GM21786 (cell line): ENCODE measurements around the gene GHRL.

ENCODE experiments used
- ATAC-seq: cut with Tn5 transposase; IDR thresholded peaks from one replicate; pipeline ENCODE4 v1.9.1; 2021; ENCODE audit not compliant: unreplicated experiment

GHRL gene

DNA sequence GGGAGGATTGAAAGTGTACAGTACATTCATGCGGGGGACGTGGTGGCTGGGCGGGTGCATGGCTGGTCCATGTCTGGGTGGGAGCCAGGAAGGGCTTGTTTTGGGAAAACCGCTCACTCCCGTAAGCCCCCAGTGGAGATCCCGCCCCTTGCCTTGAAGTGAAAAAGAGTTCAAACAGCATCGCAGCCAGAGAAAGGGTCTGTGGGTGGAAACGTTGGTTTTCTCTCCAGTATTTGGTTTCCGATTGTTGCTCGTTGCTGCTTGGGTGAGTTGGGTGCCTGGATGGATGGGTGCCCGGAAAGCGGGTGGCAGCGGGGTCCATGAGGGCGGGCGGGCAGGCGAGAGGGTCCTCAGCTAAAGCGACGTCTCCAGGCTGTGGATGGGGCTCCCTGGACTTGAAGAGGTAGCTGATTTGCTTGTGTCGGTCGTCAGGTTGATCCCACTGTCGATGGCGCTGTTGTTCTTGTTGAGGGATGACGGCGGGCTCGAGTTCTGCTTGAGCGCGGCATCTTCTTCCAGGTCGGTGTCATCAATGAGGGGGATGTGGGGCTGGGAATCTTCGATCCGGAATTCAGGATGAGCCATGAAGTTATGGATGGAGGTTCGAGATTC, 35.8 kb upstream of the GHRL start:
- ATAC-seq: no peak

DNA sequence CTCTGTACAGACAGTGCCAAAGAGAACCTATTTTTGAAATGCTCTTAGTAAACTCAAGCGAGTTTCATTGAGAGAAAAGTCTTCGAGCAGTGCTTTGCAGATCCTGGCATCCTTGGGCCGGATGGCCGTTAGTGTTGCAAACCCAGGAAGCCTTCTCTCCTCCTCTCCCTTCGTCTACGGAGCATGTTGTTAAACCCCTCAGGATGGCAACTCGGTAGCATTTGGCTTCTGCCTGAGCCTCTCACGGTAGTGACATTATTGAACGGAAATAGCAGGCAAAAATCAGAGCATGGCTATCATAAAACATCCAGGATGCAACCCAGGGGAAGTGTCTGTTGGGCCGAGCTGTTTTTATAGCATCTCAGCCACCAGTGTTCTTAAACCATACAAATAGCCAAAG, 34.8 kb upstream of the GHRL start:
- no peak for ATAC-seq

DNA sequence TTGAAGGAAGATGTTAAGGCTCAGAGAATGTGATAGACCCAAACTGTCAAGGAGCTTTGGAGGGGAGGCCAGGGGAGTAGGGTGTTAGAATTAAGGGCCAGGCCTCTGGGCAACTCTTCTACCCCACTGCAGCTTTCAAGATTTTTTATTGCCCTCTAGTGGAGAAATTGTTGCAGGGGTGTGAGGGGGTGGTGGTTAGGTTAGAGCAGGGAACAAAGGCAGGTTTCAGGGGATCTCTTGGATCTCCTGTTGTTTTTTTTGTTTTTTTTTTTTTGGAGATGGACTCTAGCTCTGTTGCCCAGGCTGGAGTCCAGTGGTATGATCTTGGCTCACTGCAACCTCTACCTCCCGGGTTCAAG, 29.6 kb upstream of the GHRL start:
- no peak for ATAC-seq

DNA sequence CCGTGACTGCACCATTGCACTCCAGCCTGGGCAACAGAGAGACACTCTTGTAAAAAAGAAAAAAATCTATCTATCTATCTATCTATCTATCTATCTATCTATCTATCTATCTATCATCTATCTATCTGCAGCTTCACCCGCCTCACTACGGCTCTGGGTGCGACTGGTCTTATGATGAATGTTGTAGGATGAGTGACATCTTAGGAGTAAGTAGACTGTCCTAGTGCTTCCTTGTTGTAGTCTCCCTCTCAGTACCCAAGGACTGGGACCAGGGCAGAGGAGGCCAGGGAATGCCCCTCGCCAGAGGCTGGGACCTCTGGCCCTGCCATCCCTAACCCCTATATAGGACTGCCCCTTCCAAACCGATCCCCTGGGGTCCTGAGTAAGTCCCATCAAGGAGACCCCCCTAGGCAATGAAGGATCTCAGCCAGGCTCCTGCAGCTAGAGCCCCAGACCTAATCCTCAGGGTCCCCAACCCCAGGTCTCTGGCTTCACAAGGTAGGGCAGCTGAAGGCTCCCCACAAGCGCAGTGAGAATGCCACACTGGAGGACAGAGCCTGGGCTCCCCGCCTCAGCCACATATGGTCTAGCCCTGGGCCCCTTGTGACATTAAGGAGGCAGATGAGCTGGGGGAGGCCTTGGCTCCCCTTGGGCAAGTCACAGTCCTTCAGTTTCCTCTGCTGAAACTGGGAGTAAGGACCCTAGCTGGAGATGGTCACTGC, 29.0 kb upstream of the GHRL start:
- no peak for ATAC-seq

DNA sequence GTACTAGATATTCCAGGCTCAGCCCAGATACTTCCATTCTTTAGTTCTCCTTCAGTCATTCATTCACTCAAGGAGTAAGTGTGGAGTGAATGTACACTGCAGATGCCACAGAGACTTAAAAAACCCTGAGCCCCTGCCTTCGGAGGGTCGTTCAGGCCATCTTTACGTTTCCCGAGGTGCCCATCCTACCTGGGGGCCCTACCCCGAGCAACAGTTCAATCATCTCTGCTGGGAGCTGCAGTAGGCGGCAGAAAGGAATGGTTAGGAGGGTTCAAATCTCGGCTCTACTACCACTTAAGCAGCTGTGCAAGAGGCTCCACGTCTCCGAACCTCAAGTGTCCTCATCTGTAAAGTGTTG, 27.6 kb upstream of the GHRL start:
- ATAC-seq: no peak

DNA sequence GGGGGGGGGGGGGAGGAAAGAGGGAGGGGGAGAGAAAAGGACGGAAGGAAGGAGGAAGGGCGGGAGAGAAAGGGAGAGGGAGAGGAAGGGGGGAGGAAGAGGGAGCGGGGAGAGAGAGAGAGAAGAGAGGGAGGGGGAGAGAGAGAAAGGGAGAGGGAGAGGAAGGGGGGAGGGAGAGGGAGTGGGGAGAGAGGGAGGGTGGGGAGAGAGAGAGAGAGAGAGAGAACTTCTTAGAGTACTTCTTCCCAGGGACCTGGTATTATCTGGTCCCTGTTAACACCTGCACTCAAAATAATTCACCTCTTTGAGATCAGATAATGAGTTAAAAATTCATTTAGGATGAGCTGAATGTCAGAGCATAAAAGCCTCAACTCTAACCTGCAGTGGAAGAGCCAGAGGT, 27.1 kb upstream of the GHRL start:
- no peak for ATAC-seq

DNA sequence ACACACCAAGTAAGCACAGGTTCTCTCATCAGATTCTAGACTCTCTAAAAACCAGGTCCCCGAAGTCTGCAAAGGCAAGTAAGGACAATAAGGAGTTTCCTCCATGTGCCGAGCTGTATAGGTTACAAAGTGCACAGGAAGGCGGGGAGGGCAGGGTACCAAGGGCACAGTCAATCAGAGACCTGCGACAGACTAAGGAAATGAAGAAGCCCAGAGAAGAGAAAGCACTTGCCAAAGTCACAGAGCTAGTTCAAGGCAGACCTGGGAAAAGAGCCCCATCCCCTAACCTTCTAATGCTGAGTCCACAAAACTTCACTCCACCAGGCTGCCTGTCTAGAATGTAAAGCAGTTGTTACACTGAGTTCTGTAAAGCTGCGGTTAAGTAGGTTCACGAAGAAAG, 26.5 kb upstream of the GHRL start:
- ATAC-seq: no peak

DNA sequence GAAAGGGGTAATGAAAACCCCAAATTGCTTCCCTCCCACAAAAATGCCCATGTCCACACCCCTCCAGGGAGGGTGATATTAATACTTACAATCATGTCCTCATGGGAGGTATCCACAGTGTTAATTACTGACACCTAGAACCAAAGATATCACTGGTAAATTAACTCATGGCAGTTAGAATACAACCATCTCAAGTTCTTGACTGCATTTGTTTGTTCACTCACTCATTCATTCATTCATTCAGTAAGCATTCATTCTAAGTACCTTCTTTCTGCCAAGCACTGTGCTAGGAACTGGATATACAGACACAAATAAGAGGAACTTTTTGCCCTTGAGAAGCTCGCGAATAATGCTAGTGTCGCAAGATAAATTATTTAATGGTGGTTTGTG, 25.2 kb upstream of the GHRL start:
- no peak for ATAC-seq

DNA sequence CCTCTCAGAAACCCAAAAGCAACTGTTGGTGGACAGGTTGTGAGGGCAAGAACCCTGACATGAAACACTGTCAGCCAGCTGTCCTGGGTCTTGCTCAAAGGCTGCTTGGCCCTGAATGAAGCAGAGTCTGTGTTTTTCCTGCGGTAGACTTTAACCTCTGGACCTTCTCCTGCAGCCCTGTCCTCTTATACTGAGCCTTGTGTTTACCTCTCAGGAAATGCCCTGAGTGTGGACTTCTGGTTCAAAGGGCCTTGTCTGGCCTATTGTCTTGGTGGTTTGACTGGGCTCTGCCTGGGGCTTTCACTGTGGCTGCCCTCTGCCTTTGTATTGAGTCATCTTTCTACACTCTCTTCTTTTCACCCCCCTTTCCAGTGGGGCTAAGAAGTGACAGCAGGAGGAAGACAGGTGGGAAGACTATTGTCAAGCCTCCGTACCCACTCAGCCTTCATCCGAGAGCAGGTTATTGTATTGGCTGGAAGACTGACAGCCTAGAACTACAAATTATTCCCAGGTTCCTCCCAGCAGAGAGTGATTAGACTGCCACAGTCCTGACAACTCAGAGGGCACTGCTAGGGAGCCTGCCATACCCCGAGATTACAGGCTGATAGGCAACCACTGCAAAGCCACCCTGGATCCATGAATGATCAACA, 24.7 kb upstream of the GHRL start:
- no peak for ATAC-seq

DNA sequence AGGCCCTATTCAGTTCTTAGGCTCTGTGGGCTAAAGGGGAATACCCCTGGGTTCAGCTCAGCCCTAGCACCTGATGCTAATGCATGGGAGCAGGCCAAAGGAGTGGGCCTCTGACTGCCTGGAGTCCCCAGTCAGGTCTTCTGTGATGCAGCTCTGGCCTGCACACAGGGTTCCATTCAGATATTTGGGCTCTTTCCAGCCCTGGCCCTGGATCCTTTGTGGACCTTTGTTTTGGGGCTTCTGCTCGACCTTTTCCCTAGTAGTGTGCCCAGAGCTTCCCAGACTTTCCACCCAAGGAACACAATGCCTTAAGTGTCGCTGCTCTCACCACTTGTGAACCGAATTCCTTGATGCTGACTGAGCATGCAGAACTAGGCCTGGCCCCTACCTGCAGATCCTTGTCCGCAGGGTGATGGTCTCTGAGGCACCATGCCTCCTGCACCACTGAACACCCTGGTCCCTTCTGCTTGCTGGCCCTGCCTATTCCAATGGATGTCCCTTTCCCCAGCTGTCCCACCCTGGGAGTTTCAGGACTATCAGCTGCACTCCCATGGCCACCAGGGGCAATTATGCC, 23.1 kb upstream of the GHRL start:
- ATAC-seq: no peak

DNA sequence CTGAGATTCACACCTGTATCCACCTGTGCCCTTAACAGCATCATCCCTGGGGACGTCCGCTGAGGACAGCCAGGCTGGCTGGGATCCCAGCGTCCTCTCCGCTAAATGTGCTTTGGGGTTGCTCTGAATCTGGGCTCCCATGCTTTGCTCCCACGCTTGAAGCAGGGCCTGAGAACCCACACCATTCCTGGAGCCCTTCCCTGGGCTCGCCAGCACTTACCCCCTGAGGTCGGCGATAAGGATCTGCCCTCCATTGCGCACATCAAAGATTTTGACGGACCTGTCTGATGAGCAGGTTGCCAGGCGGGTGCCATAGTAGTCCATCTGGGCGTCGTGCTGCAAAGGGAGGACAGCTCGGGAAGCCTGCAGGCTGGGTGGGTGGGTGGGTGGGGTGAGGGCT, 22.4 kb upstream of the GHRL start:
- no peak for ATAC-seq

DNA sequence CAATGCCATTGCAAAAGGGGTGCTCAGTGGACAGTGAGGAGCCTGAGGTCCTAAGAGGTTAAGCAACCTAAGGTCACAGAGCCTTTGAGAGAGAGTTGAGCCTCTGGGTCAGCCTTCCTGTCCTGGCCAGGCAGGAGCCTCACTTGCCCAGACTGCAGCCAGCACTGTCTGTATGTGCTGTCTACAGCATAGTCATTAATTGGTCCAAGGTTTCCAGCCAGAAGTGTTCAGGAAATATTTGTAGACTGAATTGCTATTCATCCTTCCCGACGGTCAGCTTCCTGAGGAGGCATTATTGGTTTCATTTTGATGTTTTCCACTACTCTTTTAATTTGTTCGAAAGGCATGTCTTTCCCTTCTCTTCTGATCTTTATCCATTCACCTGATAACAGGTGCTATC, 20.1 kb upstream of the GHRL start:
- ATAC-seq: no peak

DNA sequence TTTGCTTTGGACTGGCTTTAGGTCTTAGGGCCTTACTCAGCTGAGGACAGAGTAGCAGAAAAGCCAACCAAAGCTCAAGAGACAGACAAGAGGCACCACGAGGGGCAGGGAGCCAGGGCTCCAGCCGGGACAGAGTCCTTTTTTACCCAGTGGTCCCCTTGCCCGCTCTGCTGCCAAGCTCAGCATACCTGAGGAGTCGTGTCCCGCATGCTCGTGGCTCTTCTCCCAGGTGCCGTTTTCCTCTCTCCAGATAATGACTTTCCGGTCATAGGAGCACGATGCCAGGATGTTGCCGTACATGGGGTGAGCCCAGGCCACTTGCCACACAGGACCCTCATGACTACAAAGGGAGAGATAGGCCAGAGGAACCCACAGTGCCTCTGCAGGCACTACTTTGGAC, 19.6 kb upstream of the GHRL start:
- ATAC-seq: no peak

DNA sequence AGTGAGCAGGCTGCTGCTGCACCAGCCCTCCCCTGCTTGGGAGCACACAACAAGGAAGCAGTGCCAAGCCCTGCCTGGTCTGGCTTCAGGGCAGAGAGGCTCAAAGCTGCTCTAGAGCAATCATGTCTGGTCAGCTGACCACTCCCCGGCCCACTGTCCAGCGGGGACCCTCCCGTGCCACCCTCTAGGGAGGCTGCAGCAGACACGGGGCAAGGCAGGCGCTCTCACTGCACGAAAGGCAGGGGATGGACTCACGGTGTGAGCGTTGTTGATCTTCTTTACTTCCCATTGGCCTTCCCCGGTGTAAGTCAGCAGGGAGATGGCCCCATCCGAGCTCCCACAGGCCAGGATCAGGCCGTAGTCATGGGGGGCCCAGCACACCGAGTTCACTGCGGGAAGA, 19.0 kb upstream of the GHRL start:
- no peak for ATAC-seq

DNA sequence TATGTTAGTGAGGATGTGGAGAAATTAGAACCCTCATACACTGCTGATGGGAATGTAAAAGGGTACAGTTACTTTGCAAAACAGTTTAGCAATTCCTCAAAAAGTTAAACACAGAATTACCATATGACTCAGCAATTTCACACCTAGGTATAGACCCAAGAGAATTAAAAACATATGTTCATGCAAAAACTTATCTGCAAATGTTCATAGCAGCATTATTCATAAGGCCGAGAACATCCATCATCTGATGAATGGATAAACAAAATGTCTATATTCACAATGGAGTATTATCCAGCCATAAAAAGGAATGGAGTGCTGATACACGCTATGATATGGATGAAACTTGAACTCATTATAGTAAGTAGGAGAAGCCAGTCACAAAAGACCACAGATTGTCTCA, 17.8 kb upstream of the GHRL start:
- no peak for ATAC-seq

DNA sequence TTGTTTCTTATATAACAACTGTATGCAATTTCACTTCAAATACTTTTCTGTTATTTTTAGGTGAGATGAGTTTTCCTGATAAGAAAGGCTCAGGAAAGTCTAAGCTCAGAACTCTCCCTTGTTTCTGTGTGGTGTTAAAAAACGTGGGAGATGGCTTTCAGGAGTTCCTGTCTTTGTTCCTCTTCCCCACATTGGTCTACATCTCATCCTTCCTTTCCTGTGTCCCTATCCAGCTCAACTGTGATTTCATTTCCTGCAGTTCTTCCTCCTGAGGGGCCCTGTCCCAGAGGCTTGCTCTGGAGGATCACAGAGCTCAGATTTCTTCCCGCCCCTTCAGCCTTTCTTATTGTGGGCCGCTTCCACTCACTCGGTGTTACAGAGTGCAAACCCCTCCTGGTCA, 17.0 kb upstream of the GHRL start:
- no peak for ATAC-seq

DNA sequence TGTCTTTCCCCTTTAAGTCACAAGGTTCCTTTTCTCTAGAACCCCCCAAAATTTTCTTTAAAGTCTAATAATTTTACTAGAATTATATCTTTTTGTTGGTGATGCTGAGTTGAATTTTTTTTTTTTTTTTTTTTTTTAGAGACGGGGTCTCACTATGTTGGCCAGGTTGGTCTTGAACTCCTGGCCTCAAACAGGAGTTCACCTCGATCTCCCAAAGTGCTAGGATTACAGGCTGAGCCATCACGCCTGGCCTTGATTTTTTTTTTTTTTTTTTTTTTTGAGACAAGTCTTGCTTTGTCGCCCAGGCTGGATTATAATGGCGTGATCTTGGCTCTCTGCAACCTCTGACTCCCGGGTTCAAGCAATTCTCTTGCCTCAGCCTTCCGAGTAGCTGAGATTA, 15.9 kb upstream of the GHRL start:
- no peak for ATAC-seq

DNA sequence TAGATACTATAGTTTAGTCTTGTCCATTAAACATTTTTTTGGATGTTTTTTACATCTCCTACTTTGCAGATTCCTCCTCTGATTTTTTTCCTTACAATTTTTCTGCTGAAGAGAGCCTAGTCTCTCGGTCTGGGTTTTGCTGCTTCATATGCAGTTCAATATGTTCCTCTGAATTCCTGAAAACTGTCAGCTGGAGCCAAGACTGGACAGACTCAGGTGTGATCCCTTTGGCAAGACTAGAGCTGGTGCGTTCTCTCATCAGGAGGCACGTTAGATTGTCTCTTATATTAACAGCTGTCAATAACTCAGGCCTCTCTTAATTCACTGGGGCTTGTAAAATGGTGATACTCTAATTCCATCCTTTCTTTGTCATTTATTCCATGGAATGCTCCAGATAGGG, 13.4 kb upstream of the GHRL start:
- no peak for ATAC-seq

DNA sequence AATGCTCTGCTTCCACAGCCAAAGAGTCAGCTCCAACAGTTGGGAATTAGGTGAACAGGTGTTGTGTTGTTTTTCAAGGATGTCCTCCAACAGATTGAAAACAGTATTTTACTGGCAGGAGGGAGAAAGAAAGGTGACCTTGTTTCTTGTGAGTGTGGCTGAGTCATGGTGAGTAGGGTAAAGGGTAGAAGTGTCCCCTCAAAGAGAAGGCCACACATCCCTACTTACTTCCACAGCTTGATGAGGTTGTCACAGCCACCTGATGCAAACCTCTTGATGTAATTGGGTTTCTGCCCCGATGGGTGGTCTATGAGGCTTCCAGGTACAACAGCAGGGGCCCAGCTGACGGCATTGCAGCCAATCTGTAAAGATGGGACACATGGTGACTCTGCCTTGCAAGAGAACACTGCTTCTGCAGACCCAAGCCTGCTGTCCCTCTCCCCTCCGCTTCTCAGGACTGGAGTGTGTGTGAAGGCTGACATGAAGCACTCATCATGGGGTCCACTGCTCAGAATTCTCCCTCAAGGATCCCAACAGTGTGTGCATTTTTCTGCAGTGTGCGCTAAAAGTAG, 12.7 kb upstream of the GHRL start:
- ATAC-seq: no peak

DNA sequence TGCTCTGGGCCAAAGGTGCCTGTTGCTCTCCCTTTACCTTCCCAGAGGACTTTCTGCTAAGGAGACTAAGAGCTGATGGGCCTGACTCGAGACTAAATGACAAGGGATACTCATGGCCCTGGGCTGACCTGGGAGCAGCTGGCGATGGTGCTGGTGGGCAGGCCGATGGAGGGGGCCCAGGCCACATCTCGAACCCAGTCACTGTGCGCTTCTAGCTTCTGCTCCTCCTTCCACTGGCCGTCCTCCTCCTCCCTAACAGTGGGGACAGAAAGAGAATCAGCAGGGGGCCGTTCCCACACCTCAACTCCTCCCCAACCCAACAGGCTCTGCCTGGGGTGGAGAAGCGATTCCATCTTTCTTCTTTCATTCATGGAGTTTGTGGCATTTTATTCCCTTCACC, 12.2 kb upstream of the GHRL start:
- ATAC-seq: no peak

DNA sequence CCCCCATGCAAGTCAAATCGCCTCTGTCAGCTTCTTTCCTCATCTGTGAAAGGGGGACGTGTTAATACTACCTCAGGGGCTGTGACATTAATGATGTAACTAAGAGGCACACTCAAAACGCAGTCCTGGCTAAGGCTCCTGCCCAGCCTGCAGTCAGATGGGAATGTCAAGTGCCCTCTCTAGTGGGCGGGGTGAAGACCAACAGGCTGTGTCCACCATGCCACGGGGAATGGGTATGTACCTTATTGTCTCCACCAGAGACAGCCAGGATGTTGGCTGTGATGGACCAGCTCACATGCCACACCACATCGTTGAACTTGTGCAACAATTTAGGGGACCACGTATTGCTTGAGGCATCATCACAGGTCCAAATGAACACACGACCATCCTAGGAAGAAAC, 11.0 kb upstream of the GHRL start:
- no peak for ATAC-seq

DNA sequence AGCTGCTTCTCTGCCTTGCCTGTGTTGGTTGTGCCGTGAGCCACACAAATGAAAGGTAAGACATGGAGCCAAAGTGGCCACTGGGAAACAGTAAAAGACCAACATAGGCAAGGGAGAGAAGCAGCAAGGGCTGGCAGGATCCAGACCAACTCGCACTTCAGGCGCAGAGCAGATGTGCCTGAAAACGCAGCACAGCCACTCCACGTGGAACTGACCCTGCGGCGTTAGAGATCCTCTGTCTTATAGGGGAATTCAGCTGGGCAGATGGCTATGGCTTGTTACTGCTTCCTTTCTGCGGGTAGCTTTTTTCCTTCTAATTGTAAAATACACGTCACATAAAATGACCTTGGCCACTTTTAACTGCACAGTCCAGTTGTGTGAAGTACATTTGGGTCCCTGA, 10.4 kb upstream of the GHRL start:
- ATAC-seq: no peak
